A549 (cell line): ENCODE results near the gene CYP2R1. TPM values are rescaled to one million over a fixed set of nuclear protein-coding genes. Genes with fewer than 3 reads are reported as not detected.

Experiments used
- ATAC-seq, 2 experiments: fragments of 200-7000 bp in 1 of 2; fragments of >200 bp in 1 of 2; cut with Nextera tagmentation in 1 of 2; cut with Tn5 transposase in 1 of 2; 3 replicates each; pipeline versions ENCODE4 v1.8.0 to v1.9.1; 2018 to 2020; ENCODE audit warnings: mild to moderate bottlenecking in 1 of 2, moderate library complexity in 1 of 2
- CTCF ChIA-PET: fragments of 300-600 bp; sonication (Branson Sonifier 250); formaldehyde crosslinking; extraction: SDS; loops from one replicate; lab custom pipeline; 2021; ENCODE audit warnings: antibody characterized with exemption, inconsistent platforms; lab: Yijun Ruan, JAX
- POLR2A ChIA-PET: fragments of 350-600 bp; formaldehyde crosslinking; extraction: SDS; loops from one replicate; lab custom pipeline; 2021; ENCODE audit warnings: antibody characterized with exemption, inconsistent platforms; lab: Yijun Ruan, JAX
- DNase-seq, 2 experiments: peaks; one replicate each; pipeline versions ENCODE4 v3.0.0 to v3.0.0-alpha.2; 2011 to 2016; ENCODE audit warnings: low read depth in 1 of 2, low spot score in 1 of 2
- FAIRE-seq: peaks from 2 replicates; lab custom pipeline; 2011; peaks lifted over from hg19 to GRCh38; lab: Jason Lieb, UNC
- H3K27ac ChIP-seq, 2 experiments: fragments of >200 bp; sonication (Bioruptor Twin); formaldehyde crosslinking; 3 replicates each; pipeline ENCODE4 v1.5.1; 2016 to 2017
- H3K4me1 ChIP-seq: fragments of >200 bp; sonication (Bioruptor Twin); formaldehyde crosslinking; 3 replicates; pipeline ENCODE4 v1.6.1; 2016
- H3K4me2 ChIP-seq: fragments of >200 bp; sonication (Bioruptor Twin); formaldehyde crosslinking; 3 replicates; pipeline ENCODE4 v1.6.1; 2016
- H3K4me3 ChIP-seq: fragments of >200 bp; sonication (Bioruptor Twin); formaldehyde crosslinking; 3 replicates; pipeline ENCODE4 v1.5.1; 2016
- H3K9me3 ChIP-seq: fragments of >200 bp; sonication (Bioruptor Twin); formaldehyde crosslinking; 3 replicates; pipeline ENCODE4 v1.6.1; 2016
- ATOH8 ChIP-seq: fragments of 250-450 bp; sonication (Bioruptor Pico); IDR thresholded peaks from 2 replicates; pipeline ENCODE4 v1.5.0; 2020; ENCODE audit warnings: low read depth, mild to moderate bottlenecking, moderate library complexity
- BCL3 ChIP-seq: fragments of >200 bp; sonication (Bioruptor Twin); formaldehyde crosslinking; IDR thresholded peaks from 3 replicates; pipeline ENCODE4 v1.6.1; 2016
- CBX8 ChIP-seq: fragments of 200-600 bp; sonication (generic); IDR thresholded peaks from 2 replicates; pipeline ENCODE4 v1.6.1; 2016
- CHD4 ChIP-seq: fragments of 200-600 bp; sonication (generic); IDR thresholded peaks from 2 replicates; pipeline ENCODE4 v1.6.1; 2016; ENCODE audit warnings: antibody characterized with exemption, mild to moderate bottlenecking, borderline replicate concordance
- EHF ChIP-seq: fragments of 250-450 bp; sonication (Bioruptor Pico); IDR thresholded peaks from 2 replicates; pipeline ENCODE4 v1.5.0; 2020; ENCODE audit warnings: mild to moderate bottlenecking
- ELK1 ChIP-seq: fragments of 150-350 bp; IDR thresholded peaks from 2 replicates; pipeline ENCODE4 v1.6.1; 2014; ENCODE audit warnings: low read depth, mild to moderate bottlenecking, low read length
- FOSB ChIP-seq: fragments of 250-450 bp; sonication (Bioruptor Pico); IDR thresholded peaks from 2 replicates; pipeline ENCODE4 v1.5.0; 2020; ENCODE audit warnings: mild to moderate bottlenecking, moderate library complexity
- GATA3 ChIP-seq: IDR thresholded peaks from 2 replicates; pipeline ENCODE4 v1.6.1; 2012; ENCODE audit warnings: borderline replicate concordance
- HDAC2 ChIP-seq: fragments of 200-600 bp; sonication (generic); IDR thresholded peaks from 2 replicates; pipeline ENCODE4 v1.6.1; 2016
- HMGXB4 ChIP-seq: fragments of 250-450 bp; sonication (Bioruptor Pico); IDR thresholded peaks from 2 replicates; pipeline ENCODE4 v1.5.0; 2021; ENCODE audit warnings: mild to moderate bottlenecking, moderate library complexity, borderline replicate concordance
- HOXB5 ChIP-seq: fragments of 250-450 bp; sonication (Bioruptor Pico); IDR thresholded peaks from 2 replicates; pipeline ENCODE4 v1.5.0; 2020; ENCODE audit warnings: mild to moderate bottlenecking, moderate library complexity
- JUN ChIP-seq, 2 experiments: fragments of >200 bp; sonication (Bioruptor Twin); formaldehyde crosslinking; IDR thresholded peaks; 2 replicates in 1 of 2; 3 replicates in 1 of 2; pipeline ENCODE4 v1.6.1; 2016 to 2017
- JUNB ChIP-seq: fragments of >200 bp; sonication (Bioruptor Twin); formaldehyde crosslinking; IDR thresholded peaks from 2 replicates; pipeline ENCODE4 v1.6.1; 2016
- MAZ ChIP-seq: fragments of 150-350 bp; IDR thresholded peaks from 2 replicates; pipeline ENCODE4 v1.6.1; 2014; ENCODE audit warnings: antibody characterized with exemption, low read depth, low read length, borderline replicate concordance
- NFE2L2 ChIP-seq: fragments of 150-350 bp; conservative IDR thresholded peaks from 2 replicates; pipeline ENCODE4 v1.6.1; 2014; ENCODE audit warnings: low read length
- NR3C1 ChIP-seq: fragments of >200 bp; sonication (Bioruptor Twin); formaldehyde crosslinking; IDR thresholded peaks from 3 replicates; pipeline ENCODE4 v1.6.1; 2017
- PBX3 ChIP-seq: IDR thresholded peaks from 2 replicates; pipeline ENCODE4 v1.6.1; 2012
- RFX5 ChIP-seq: fragments of 450-650 bp; IDR thresholded peaks from 2 replicates; pipeline ENCODE4 v1.7.1; 2014; ENCODE audit warnings: antibody characterized with exemption, mild to moderate bottlenecking, moderate library complexity
- TFCP2L1 ChIP-seq: fragments of 250-450 bp; sonication (Bioruptor Pico); IDR thresholded peaks from 2 replicates; pipeline ENCODE4 v1.5.0; 2021; ENCODE audit warnings: mild to moderate bottlenecking
- USF2 ChIP-seq: fragments of 450-650 bp; IDR thresholded peaks from 2 replicates; pipeline ENCODE4 v1.6.1; 2014; ENCODE audit warnings: antibody characterized with exemption
- ZSCAN20 ChIP-seq: fragments of 250-450 bp; sonication (Bioruptor Pico); IDR thresholded peaks from 2 replicates; pipeline ENCODE4 v1.8.0; 2022; ENCODE audit warnings: mild to moderate bottlenecking, moderate library complexity
- WGBS: methylation state at CpG from one replicate; pipeline ENCODE4 v1.1.6; 2017; ENCODE audit errors: missing lambda C conversion rate; 5-methylcytosine and 5-hydroxymethylcytosine counted together
- polyA plus RNA-seq, 4 experiments: library from polyadenylated mRNA; depleted of rRNA in 3 of 4; stranded (reverse); fragments of >200 nt; fragmentation: RNase III in 1 of 4; extraction: RNeasy Plus Mini Kit Qiagen cat#74134 plus additional on column Dnase treatment in 1 of 4; gene quantifications; 2 replicates in 3 of 4; 3 replicates in 1 of 4; pipeline ENCODE4 v1.2.3, GENCODE V29; 2011 to 2017

Gene CYP2R1
- polyA plus RNA-seq, 2 of the 4 experiments (the other 2 are of a cell fraction) = 16.4 to 37.9 TPM

- no peak for TF ChIP-seq PBX3
Observed at GRCh38 chr11:14881576-14882193, 10.3 kb downstream of the CYP2R1 start (continued).

- CTCF ChIA-PET = interaction anchor here (1.0 to 1.1 kb wide), 2 partner anchors 24 to 33 kb away, joined by 3 to 4 read pairs; no protein-coding TSS in a partner anchor
- WGBS = 90% methylated on average over 5 of the region's 5 CpGs
- TF ChIP-seq ELK1 (no peak), RFX5 (no peak), FOSB (CRISPR knock-in tag) (no peak)
- no peak for FAIRE-seq
- POLR2A ChIA-PET = no interaction called here
- peaks cover 7% of the 10 kb centered on the region; the same call in 2 of the 3 replicates for H3K4me1 ChIP-seq
- no peak overlapping the region for H3K27ac ChIP-seq
- H3K4me2 ChIP-seq = no peak overlapping the region
- no peak overlapping the region for H3K4me3 ChIP-seq
- no peak for DNase-seq
- ATAC-seq = no peak
- H3K9me3 ChIP-seq = no peaks in the 10 kb centered on the region
Observed at GRCh38 chr11:14875163-14875562, 16.9 kb downstream of the CYP2R1 start.

GRCh38 chr11:14873632-14874031 is 18.4 kb downstream of the CYP2R1 start:
- Histone ChIP-seq H3K4me1 (peaks cover 7% of the 10 kb centered on the region; the same call in 2 of the 3 replicates), H3K9me3 (no peaks in the 10 kb centered on the region), H3K4me3 (no peak overlapping the region), H3K4me2 (no peak overlapping the region), H3K27ac (no peak overlapping the region)
- no peak for ATAC-seq
- DNase-seq = no peak
- no peak for FAIRE-seq
- POLR2A ChIA-PET = no interaction called here
- WGBS = 86% methylated on average over 4 of the region's 4 CpGs
- CTCF ChIA-PET = no interaction called here
- TF ChIP-seq HDAC2 (no peak), HMGXB4 (no peak), GATA3 (no peak), CBX8 (no peak), FOSB (CRISPR knock-in tag) (no peak), ZSCAN20 (CRISPR knock-in tag) (no peak), BCL3 (no peak), NFE2L2 (no peak), MAZ (no peak), USF2 (no peak)

- Histone ChIP-seq H3K4me1 (peaks cover 7% of the 10 kb centered on the region; the same call in 2 of the 3 replicates), H3K4me2 (no peak overlapping the region), H3K4me3 (no peak overlapping the region), H3K9me3 (no peaks in the 10 kb centered on the region), H3K27ac (no peak overlapping the region)
- ChIA-PET POLR2A (no interaction called here), CTCF (interaction anchor here (0.7 to 1.7 kb wide), 5 partner anchors 9 to 36 kb away, joined by 3 to 7 read pairs (median 3); partner anchors contain the start of gene CYP2R1)
- DNase-seq (no peak), FAIRE-seq (no peak), ATAC-seq (no peak)
- TF ChIP-seq NR3C1 = no peak
- no peak for TF ChIP-seq ELK1
- no peak for TF ChIP-seq JUN (IDR thresholded peaks at IDR 0.05)
- no peak for TF ChIP-seq CHD4
- no peak for TF ChIP-seq BCL3
- TF ChIP-seq ATOH8 (CRISPR knock-in tag) = no peak
- TF ChIP-seq MAZ = no peak
- no peak for TF ChIP-seq EHF (CRISPR knock-in tag)
- TF ChIP-seq JUNB = no peak
- TF ChIP-seq HOXB5 (CRISPR knock-in tag) = no peak
- no peak for TF ChIP-seq TFCP2L1 (CRISPR knock-in tag)
- TF ChIP-seq HDAC2 = no peak
Observed at GRCh38 chr11:14872032-14872431, 20.0 kb downstream of the CYP2R1 start.
